Stimulated activated CD4-positive, alpha-beta T cell treated with anti-CD3 and anti-CD28 coated beads, TNF-alpha, amount 100 ng/mL, for 1 hour (primary cell): ENCODE measurements around the gene PTF1A.

Source experiments
- DNase-seq, 3 donors: peaks; one replicate each; pipeline ENCODE4 v3.0.0-alpha.2; 2020; ENCODE audit warnings: low read depth in 3 of 3, low spot score in 1 of 3

PTF1A gene

DNA sequence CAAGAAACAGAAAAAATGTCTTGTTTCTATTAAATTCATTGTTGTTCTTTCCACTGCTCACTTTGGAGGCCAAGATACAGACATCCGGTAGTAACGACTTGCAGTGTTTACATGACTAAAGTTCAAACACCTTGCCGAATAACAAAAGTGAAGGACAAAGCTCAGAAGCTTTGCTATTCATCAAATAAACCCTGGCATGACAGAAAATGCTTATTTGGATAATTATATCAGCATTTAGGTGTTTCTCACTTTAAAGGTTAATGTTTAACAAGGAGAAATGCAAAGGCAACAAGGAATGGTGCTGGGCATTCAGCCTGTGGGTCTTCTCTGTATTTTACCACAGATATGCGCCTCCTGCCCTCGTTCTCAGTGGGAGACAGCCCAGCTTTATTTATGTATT, 5.4 kb upstream of the PTF1A start:
- DNase-seq, result no peak

- no peak for DNase-seq
Observed at GRCh38 chr10:23187155-23187554, 5.0 kb upstream of the PTF1A start.

DNA sequence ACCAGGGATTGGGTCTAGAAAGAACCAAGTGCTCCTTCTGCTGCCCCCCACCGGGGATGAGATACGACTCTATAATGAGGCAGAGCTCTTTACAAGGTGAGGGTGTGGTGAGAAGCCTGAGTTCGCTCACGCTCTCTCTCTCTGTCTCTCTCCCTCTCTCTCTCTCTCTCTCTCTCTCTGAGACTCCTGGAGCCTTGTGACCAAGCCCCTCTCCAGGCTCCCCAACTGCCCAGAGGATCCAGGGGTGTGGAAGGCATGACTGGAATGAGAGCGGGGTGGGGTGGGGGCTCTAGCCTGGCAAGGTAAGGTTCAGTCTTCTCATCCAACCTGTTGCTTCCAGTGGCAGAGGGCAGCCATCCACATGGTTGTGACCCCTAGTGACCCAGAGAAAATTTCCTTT, 3.1 kb upstream of the PTF1A start:
- no peak for DNase-seq

DNA sequence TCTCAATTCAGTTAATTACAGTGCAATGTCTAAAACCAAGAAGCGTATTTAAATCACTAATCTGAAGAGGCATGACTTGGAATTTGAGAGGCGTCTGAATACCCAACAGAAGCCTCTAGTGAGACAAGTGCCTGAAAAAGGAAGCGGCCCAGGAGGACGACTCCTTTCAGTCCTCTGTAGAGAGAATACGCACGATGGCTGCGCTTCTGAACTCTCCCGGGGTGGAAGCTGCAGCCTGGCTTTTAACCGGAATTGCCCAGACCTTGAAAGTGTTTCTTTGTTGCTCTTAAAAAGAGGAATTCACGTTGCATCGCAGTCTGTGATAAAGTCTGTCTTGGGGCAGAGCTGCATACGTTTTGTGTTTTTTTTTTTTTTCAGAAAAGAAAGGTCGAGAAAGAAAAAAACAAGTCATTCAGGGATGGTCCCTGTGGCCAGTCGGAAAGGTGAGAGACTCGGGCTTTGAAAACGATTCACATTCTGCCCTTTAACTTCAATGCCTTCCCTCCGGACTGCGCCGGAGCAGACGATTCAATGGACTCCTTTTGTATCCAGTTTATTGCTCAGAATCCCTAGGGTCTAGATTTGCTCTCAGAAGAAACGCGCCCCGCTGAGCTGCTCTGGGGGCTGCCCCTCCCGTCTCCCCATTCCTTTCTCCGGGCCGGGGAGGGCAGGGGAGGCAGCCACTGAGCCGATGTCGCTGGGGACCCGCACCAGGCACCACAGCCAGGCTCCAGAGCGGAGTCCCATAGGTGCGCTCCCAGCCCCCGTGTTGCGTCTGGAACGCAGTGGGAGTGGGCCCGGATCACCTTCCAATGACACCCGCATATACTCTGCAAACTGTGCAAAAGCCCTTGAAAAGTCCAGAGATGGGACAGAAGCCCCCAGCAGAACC, 994 bp upstream of the PTF1A start:
- DNase-seq, result no peak

- no peak for DNase-seq
Observed at GRCh38 chr10:23192712-23193434, 761 bp downstream of the PTF1A start.

DNA sequence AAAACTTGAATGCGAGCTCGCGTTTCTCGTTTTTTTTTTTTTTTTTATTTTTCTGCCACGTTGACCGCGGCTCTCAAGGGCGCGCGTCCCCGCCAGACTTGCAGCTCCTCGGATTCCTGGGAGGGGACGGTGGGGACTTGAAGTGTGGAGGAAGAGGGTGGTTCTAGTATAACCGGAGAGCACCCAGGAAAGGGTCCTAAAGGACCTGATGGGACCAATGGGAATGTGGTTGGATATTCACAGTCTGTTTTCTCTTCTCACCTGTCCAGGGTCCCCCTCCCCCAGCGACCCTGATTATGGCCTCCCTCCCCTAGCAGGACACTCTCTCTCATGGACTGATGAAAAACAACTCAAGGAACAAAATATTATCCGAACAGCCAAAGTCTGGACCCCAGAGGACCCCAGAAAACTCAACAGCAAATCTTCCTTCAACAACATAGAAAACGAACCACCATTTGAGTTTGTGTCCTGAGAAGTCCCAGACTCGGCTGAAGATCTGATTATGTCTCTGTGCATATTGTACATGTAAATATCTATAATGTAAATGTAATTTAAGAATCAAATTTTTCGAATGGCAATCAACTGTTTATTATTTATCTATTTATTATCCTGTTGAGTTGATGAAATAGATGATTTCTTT, 1.4 kb downstream of the PTF1A start:
- DNase-seq, result no peak

- no peak for DNase-seq
Observed at GRCh38 chr10:23194471-23194965, 2.4 kb downstream of the PTF1A start.

GRCh38 chr10:23194966-23195845, 3.1 kb downstream of the PTF1A start:
- DNase-seq, result no peak

GRCh38 chr10:23195846-23196600, 3.9 kb downstream of the PTF1A start:
- DNase-seq, result no peak

GRCh38 chr10:23196915-23197314, 4.8 kb downstream of the PTF1A start:
- DNase-seq, result no peak

DNA sequence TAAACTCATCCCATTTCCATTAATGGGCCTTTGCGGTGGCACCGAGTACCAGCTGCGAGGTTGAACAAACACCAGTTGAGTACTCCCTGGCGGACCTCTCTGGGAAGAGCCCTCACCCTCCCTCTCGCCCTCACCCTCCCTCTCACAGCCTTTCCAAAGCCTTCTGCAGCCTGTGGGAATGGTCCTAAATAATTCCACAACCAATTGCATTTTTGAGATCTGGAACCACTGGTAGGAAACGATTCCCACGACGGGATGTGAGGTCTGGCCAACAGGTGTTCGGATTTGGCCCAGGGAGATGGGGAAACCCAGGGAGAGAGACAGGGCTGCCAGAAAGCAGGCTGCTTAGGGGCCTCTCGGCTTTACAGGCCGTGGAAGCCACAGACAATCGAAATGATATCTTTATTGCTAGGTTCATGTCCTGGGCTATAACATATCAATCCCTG, 5.3 kb downstream of the PTF1A start:
- DNase-seq, result no peak

DNA sequence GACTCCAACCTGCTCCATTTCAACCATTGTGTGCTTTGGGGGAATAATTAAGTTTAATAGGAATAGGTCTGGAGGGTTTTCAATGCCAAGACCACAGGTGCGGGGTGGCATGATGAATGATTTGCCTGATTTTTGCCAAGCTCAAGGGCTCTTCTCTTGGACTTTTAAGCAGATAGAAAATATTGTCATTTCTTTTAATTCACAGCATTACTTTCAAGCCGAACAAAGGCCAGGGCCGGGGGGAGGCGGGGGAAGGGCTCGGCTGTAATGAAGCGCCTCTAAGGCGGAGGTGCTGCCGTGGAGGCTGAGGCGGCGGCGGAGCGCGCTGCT, 6.5 kb downstream of the PTF1A start:
- DNase-seq, result no peak

- no peak for DNase-seq
Observed at GRCh38 chr10:23198940-23199767, 7.0 kb downstream of the PTF1A start.

DNA sequence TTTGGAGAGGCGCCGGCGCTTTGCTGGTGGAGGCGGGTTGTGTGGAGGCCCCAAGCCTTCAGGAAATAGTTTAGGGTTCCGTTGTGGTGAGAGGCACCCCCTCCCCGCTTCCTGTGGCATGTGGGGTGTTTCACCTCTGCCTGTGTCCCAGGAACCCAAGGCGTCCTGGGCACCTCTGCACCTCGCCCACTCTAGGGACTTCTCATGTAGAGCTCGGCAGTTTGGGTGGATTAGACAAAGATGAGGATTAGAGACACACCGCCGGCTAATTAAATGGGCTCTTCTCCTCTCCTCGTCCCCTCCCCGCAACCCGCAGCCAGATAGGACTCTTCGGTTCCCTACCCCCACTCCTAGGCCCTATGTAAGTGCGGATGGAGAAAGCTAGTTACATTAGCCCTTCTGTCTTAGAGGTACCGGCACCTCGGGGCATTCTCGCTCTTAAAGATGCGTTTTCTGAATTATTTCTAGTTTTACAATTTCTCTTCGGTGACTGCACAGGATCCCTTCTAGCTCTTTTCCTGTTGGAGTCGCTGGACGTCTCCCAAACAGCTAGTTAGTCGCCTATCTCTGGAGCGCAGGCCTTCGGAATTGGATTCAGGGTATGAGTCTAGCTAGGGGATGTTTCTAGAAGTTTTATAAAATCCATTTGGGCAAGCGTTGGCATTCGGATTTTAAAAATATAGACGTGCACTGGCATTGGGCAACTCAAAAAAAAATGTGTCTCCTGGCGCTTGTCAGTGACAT, 7.8 kb downstream of the PTF1A start:
- no peak for DNase-seq

DNA sequence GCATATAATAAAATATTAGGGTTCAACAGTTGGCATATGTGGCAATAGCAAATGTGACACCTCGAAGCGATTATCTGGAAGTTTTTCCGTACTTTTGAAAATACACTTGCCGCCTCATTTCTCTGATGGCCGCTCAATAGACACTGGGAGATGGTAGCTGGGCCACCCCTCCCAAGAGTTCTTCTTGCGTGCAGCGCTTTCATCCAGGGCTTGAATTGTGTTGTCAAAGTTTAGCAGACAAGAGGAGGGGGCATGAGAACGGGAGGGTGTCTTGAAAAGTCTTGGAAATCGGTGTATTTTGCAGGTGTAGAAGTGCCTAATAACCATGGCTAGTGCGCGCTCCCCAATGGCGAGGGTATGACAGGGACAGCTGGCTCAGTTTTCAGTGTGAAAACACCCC, 8.5 kb downstream of the PTF1A start:
- DNase-seq, result no peak

DNA sequence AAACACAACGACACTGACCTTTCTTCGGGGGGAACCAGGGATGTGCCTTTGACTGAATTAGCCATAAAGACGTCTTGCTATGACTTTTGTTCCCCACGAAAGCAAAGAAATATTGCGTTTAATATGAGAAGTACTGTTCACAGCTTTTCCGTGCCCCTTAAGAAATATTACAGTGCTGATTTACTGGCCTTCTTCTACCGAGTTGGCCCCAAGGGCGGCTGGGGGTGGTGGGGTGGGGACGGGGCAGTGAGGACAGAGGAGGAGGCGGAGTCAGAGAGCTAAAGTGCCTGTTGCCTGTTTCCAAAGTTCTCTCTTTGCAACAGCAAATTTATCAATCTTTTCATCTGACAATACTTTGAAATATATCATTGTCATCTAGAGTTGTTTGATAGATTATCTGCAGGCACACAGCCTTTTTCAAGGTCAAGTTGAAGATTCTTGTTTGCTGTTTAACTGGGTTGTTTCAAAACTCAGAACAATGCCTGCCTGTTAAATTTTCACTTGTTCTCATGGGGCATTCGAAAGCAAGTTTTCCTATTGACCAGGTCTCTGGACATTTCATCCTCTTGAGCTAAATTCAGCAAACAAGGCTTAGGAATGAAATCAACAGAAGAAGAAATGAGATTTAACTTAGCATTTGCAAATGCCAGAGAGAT, 9.0 kb downstream of the PTF1A start:
- no peak for DNase-seq

- DNase-seq, result no peak
Observed at GRCh38 chr10:23201837-23202236, 9.7 kb downstream of the PTF1A start.

DNA sequence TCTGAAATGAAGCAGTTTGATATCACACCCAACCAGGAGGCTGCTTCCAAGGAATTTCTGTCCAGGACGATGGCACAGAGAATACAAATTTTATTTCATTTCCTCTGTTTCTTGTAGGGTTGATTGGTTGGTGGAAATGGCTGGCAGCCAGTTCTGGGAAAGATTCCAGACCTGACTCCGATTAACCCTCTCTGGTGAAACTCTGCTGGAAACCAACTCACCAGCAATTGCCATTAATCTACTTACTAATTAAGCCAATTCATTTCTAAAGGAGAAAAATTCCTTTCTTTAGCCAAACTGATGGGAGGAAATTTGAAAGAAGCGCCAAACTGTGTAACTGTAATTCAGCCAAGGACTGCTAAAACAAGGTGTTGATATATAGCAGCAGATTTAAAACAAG, 10.7 kb downstream of the PTF1A start:
- no peak for DNase-seq
